ENCODE results near the gene ERICH6B.
"Not testable (repeated sequence)": the region's sequence is repeated elsewhere in the genome, so short reads cannot be mapped to it uniquely, and the experiment has no call there.

The ERICH6B gene

DNA sequence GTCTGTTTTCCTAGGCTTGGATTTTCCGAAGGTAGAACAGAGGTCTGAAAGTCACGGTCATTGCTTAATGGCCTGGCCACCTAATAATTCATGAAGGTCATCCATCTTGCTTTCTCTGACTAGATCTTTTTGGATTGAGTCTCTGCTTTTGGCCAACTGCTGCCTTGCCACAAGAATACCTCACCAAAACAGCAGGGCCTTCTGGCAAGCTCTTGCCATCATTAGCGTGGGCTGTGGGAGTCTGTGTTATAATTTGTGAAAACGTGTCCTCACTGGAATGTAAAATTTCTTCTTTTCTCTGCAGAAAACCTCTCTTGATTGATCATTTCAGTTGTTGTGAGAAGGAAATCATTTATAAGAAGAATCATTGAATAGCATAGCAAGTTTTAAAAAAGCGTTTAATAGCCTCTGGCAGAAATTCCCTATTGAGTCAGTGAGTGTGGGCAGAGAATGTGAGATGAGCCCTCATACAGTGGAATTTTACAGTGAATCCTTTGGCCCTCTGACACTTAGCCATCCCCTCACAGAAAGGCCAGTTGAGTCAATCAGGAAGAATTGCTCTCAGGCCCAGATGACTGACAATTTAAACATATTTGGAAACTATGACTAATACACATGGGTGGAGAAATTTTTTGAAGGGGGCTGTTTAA, 43.2 kb upstream of the ERICH6B start:
- no peak for DNase-seq (ENCODE audit: low read depth in 1 of 2, low spot score in 1 of 2)
- Histone ChIP-seq H3K27me3 (ENCODE audit: insufficient read depth, poor library complexity, severe bottlenecking) (no peaks in the 10 kb centered on the region), H3K4me3 (replicated peaks; ENCODE audit: insufficient read depth, low read length) (no peak overlapping the region), H3K27ac (replicated peaks) (no peak overlapping the region)
- TF ChIP-seq, protein P1, sequence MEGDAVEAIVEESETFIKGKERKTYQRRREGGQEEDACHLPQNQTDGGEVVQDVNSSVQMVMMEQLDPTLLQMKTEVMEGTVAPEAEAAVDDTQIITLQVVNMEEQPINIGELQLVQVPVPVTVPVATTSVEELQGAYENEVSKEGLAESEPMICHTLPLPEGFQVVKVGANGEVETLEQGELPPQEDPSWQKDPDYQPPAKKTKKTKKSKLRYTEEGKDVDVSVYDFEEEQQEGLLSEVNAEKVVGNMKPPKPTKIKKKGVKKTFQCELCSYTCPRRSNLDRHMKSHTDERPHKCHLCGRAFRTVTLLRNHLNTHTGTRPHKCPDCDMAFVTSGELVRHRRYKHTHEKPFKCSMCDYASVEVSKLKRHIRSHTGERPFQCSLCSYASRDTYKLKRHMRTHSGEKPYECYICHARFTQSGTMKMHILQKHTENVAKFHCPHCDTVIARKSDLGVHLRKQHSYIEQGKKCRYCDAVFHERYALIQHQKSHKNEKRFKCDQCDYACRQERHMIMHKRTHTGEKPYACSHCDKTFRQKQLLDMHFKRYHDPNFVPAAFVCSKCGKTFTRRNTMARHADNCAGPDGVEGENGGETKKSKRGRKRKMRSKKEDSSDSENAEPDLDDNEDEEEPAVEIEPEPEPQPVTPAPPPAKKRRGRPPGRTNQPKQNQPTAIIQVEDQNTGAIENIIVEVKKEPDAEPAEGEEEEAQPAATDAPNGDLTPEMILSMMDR (IDR thresholded peaks at IDR 0.05; ENCODE audit: insufficient read depth, low read length) = no peak
- TF ChIP-seq GABPA (IDR thresholded peaks at IDR 0.05; ENCODE audit: low read depth) (no peak), POLR2AphosphoS5 (IDR thresholded peaks at IDR 0.05; ENCODE audit: low read depth) (no peak), SPI1 (IDR thresholded peaks at IDR 0.05; ENCODE audit: borderline replicate concordance, low read depth) (no peak)
- TF ChIP-seq, protein P2, sequence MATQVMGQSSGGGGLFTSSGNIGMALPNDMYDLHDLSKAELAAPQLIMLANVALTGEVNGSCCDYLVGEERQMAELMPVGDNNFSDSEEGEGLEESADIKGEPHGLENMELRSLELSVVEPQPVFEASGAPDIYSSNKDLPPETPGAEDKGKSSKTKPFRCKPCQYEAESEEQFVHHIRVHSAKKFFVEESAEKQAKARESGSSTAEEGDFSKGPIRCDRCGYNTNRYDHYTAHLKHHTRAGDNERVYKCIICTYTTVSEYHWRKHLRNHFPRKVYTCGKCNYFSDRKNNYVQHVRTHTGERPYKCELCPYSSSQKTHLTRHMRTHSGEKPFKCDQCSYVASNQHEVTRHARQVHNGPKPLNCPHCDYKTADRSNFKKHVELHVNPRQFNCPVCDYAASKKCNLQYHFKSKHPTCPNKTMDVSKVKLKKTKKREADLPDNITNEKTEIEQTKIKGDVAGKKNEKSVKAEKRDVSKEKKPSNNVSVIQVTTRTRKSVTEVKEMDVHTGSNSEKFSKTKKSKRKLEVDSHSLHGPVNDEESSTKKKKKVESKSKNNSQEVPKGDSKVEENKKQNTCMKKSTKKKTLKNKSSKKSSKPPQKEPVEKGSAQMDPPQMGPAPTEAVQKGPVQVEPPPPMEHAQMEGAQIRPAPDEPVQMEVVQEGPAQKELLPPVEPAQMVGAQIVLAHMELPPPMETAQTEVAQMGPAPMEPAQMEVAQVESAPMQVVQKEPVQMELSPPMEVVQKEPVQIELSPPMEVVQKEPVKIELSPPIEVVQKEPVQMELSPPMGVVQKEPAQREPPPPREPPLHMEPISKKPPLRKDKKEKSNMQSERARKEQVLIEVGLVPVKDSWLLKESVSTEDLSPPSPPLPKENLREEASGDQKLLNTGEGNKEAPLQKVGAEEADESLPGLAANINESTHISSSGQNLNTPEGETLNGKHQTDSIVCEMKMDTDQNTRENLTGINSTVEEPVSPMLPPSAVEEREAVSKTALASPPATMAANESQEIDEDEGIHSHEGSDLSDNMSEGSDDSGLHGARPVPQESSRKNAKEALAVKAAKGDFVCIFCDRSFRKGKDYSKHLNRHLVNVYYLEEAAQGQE (IDR thresholded peaks at IDR 0.05; ENCODE audit: insufficient replicate concordance, low read depth) = no peak

DNA sequence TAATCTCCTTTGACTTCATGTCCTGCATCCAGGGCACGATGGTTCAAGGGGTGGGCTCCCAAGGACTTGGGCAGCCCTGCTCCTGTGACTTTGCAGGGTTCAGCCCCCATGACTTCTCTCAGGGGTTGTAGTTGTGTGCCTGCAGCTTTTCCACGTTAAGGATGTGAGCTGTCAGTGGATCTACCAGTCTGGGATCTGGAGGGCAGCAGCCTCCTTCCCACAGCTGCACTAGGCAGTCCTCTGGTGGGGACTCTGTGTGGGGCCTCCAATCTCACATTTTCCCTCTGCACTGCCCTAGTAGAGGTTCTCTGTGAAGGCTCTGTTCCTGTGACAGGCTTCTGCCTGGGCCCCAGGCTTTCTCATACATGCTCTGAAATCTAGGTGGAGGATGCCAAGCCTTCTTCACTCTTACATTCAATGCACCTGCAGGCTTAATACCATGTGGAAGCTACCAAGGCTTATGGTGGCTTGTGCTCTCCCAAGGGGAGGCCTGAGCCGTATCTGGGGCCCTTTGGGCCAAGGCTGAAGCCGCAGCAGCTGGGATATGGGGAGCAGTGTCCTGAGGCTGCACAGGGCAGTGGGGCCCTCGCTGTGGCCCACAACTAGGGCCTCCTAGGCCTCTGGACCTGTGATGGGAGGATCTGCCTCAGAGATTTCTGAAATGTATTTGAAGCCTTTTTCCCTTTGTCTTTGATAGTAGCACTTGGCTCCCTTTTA, 39.3 kb upstream of the ERICH6B start:
- TF ChIP-seq, protein P2 (IDR thresholded peaks at IDR 0.05; ENCODE audit: insufficient replicate concordance, low read depth) = no peak
- TF ChIP-seq GABPA (IDR thresholded peaks at IDR 0.05; ENCODE audit: low read depth) (no peak), POLR2AphosphoS5 (IDR thresholded peaks at IDR 0.05; ENCODE audit: low read depth) (no peak), SPI1 (IDR thresholded peaks at IDR 0.05; ENCODE audit: borderline replicate concordance, low read depth) (no peak)
- TF ChIP-seq, protein P1 (IDR thresholded peaks at IDR 0.05; ENCODE audit: insufficient read depth, low read length) = no peak
- Histone ChIP-seq H3K4me3 (replicated peaks; ENCODE audit: insufficient read depth, low read length) (no peak overlapping the region), H3K27ac (replicated peaks) (no peak overlapping the region), H3K27me3 (ENCODE audit: insufficient read depth, poor library complexity, severe bottlenecking) (no peaks in the 10 kb centered on the region)
- no peak for DNase-seq (ENCODE audit: low read depth in 1 of 2, low spot score in 1 of 2)

DNA sequence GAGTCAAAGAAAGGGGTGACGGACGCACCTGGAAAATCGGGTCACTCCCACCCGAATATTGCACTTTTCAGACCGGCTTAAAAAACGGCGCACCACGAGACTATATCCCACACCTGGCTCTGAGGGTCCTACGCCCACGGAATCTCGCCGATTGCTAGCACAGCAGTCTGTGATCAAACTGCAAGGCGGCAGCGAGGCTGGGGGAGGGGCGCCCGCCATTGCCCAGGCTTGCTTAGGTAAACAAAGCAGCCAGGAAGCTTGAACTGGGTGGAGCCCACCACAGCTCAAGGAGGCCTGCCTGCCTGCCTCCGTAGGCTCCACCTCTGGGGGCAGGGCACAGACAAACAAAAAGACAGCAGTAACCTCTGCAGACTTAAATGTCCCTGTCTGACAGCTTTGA, 29.7 kb upstream of the ERICH6B start:
- H3K4me3 ChIP-seq (replicated peaks; ENCODE audit: insufficient read depth, low read length); DNase-seq (ENCODE audit: low read depth in 1 of 2, low spot score in 1 of 2); H3K27me3 ChIP-seq (ENCODE audit: insufficient read depth, poor library complexity, severe bottlenecking); H3K27ac ChIP-seq (replicated peaks): not testable (repeated sequence)

DNA sequence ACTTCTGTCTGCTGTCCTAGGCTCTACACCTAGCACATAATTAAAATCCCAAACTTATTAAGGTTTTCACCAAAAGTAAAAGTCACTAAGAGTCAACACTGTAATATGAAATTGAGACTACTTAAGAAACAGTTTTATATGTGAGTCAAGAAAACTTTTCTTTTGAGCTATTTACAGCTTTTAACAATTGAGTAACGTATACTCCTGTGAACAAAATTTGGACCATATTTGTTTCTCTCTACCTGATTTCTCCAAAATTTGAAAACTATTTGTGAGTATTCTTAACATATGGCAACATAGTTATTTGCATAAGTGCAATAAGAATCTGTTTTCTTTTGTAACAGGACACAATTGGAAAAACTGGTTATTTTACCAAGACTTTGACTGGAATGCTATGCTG, 26.6 kb upstream of the ERICH6B start:
- H3K27ac ChIP-seq (replicated peaks); H3K4me3 ChIP-seq (replicated peaks; ENCODE audit: insufficient read depth, low read length); DNase-seq (ENCODE audit: low read depth in 1 of 2, low spot score in 1 of 2); H3K27me3 ChIP-seq (ENCODE audit: insufficient read depth, poor library complexity, severe bottlenecking): not testable (repeated sequence)

DNA sequence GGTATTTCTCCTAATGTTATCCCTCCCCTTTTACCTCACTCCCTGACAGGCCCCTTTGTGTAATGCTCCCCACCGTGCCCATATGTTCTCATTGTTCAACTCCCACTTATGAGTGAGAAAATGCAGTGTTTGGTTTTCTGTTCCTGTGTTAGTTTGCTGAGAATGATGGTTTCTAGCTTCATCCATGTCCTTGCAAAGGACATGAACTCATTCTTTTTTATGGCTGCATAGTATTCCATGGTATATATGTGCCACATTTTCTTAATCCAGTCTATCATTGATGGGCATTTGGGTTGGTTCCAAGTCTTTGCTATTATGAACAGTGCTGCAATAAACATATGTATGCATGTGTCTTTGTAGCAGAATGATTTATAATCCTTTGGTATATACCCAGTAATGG, 19.8 kb upstream of the ERICH6B start:
- not testable (repeated sequence) for H3K27ac ChIP-seq (replicated peaks); H3K27me3 ChIP-seq (ENCODE audit: insufficient read depth, poor library complexity, severe bottlenecking); DNase-seq (ENCODE audit: low read depth in 1 of 2, low spot score in 1 of 2); H3K4me3 ChIP-seq (replicated peaks; ENCODE audit: insufficient read depth, low read length)
